Amniotic stem cell (primary cell): ENCODE data around the gene AQP7.
"Not testable (repeated sequence)": the region's sequence is repeated elsewhere in the genome, so short reads cannot be mapped to it uniquely, and the experiment has no call there.

ENCODE experiments used
- DNase-seq: peaks from one replicate; lab custom pipeline; 2025; lab: John Stamatoyannopoulos, UW

AQP7 gene

GRCh38 chr9:33402371-33402770, at the start of gene AQP7:
AQP7 (minus strand) TSS chr9:33402568; CDS start chr9:33401262, 1,306 bp downstream.
- not testable (repeated sequence) for DNase-seq

- no peak for DNase-seq
Observed at GRCh38 chr9:33450621-33451146, 48.3 kb upstream of the AQP7 start.

- no peak for DNase-seq
Observed at GRCh38 chr9:33449715-33450114, 47.3 kb upstream of the AQP7 start.

- DNase-seq: no peak
Observed at GRCh38 chr9:33447799-33448553, 45.6 kb upstream of the AQP7 start.

GRCh38 chr9:33446946-33447798, 44.8 kb upstream of the AQP7 start, which contains the start of gene AQP3:
AQP3 (minus strand) TSS chr9:33447593; CDS start chr9:33447530, 63 bp downstream.
- DNase-seq: no peak

- DNase-seq: no peak
Observed at GRCh38 chr9:33446240-33446945, 44.0 kb upstream of the AQP7 start.

- no peak for DNase-seq
Observed at GRCh38 chr9:33445389-33446239, 43.2 kb upstream of the AQP7 start.

- no peak for DNase-seq
Observed at GRCh38 chr9:33443464-33444154, 41.2 kb upstream of the AQP7 start.

- DNase-seq: no peak
Observed at GRCh38 chr9:33443047-33443446, 40.7 kb upstream of the AQP7 start.

- no peak for DNase-seq
Observed at GRCh38 chr9:33442125-33442524, 39.8 kb upstream of the AQP7 start.

- no peak for DNase-seq
Observed at GRCh38 chr9:33440609-33441008, 38.2 kb upstream of the AQP7 start.

- no peak for DNase-seq
Observed at GRCh38 chr9:33440204-33440603, 37.8 kb upstream of the AQP7 start.

- DNase-seq: no peak
Observed at GRCh38 chr9:33439731-33440130, 37.4 kb upstream of the AQP7 start.

- DNase-seq: no peak
Observed at GRCh38 chr9:33438926-33439680, 36.7 kb upstream of the AQP7 start.

- no peak for DNase-seq
Observed at GRCh38 chr9:33437898-33438297, 35.5 kb upstream of the AQP7 start.

- DNase-seq: no peak
Observed at GRCh38 chr9:33437205-33437604, 34.8 kb upstream of the AQP7 start.

GRCh38 chr9:33436445-33436844, 34.1 kb upstream of the AQP7 start:
- no peak for DNase-seq

- no peak for DNase-seq
Observed at GRCh38 chr9:33435821-33436277, 33.5 kb upstream of the AQP7 start.

- DNase-seq: no peak
Observed at GRCh38 chr9:33434317-33435105, 32.1 kb upstream of the AQP7 start.
